SK-N-SH (cell line): ENCODE measurements around the gene C6orf118. TPM values are rescaled to one million over a fixed set of nuclear protein-coding genes. Genes with fewer than 3 reads are reported as not detected.

Experiments
- CTCF ChIA-PET: fragments of 300-600, 350-600 bp; formaldehyde crosslinking; extraction: SDS; loops from one replicate; lab custom pipeline; 2021; lab: Yijun Ruan, JAX
- POLR2A ChIA-PET: fragments of 350-600 bp; sonication (Branson Sonifier 250); formaldehyde crosslinking; extraction: SDS; loops from one replicate; lab custom pipeline; 2020; ENCODE audit warnings: antibody characterized with exemption, inconsistent platforms; lab: Yijun Ruan, JAX
- DNase-seq: peaks from one replicate; pipeline ENCODE4 v3.0.0; 2012
- H2AFZ ChIP-seq: fragments of 200-600 bp; sonication (generic); 2 replicates; pipeline ENCODE4 v1.8.1; 2016; ENCODE audit warnings: antibody characterized with exemption, mild to moderate bottlenecking, low read depth
- H3F3A ChIP-seq: fragments of 200-600 bp; sonication (generic); replicated peaks from 2 replicates; pipeline ENCODE3; 2016; ENCODE audit warnings: antibody characterized with exemption, mild to moderate bottlenecking; ENCODE audit not compliant: insufficient read depth
- H3K27ac ChIP-seq, 2 experiments: fragments of 200-500 bp in 1 of 2; fragments of 200-600 bp in 1 of 2; sonication (Bioruptor generic) in 1 of 2; sonication (generic), shearing (Covaris generic) in 1 of 2; 2 replicates each; pipeline versions ENCODE4 v1.5.1 to v1.6.1; 2014 to 2016; ENCODE audit warnings: low read depth in 2 of 2, inconsistent platforms in 1 of 2, low read length in 1 of 2, mild to moderate bottlenecking in 1 of 2, mixed read lengths in 1 of 2
- H3K27me3 ChIP-seq: fragments of 200-600 bp; sonication (generic), shearing (Covaris generic); 2 replicates; pipeline ENCODE4 v1.6.1; 2016; ENCODE audit warnings: mixed run types; ENCODE audit not compliant: insufficient read depth
- H3K36me3 ChIP-seq, 2 experiments: fragments of 200-500 bp in 1 of 2; fragments of 200-600 bp in 1 of 2; sonication (Bioruptor generic) in 1 of 2; sonication (generic) in 1 of 2; replicated peaks in 1 of 2; 2 replicates each; pipeline versions ENCODE3 to v1.5.1; 2014 to 2016; ENCODE audit warnings: low read length in 1 of 2, mild to moderate bottlenecking in 1 of 2; ENCODE audit not compliant: insufficient read depth in 2 of 2, control insufficient read depth in 1 of 2
- H3K4me1 ChIP-seq, 2 experiments: fragments of 200-500 bp in 1 of 2; fragments of 200-600 bp in 1 of 2; sonication (Bioruptor generic) in 1 of 2; sonication (generic), shearing (Covaris generic) in 1 of 2; 2 replicates each; pipeline versions ENCODE4 v1.5.1 to v1.6.1; 2014 to 2016; ENCODE audit warnings: low read depth in 1 of 2, low read length in 1 of 2, mixed run types in 1 of 2; ENCODE audit not compliant: insufficient read depth in 2 of 2, control insufficient read depth in 1 of 2
- H3K4me2 ChIP-seq: fragments of 200-600 bp; sonication (generic), shearing (Covaris generic); 2 replicates; pipeline ENCODE4 v1.6.1; 2017; ENCODE audit warnings: mixed run types
- H3K4me3 ChIP-seq, 2 experiments: fragments of 200-500 bp in 1 of 2; fragments of 200-600 bp in 1 of 2; sonication (Bioruptor generic) in 1 of 2; sonication (generic), shearing (Covaris generic) in 1 of 2; 2 replicates each; pipeline versions ENCODE4 v1.5.1 to v1.8.1; 2014 to 2016; ENCODE audit warnings: low read depth in 2 of 2, inconsistent platforms in 1 of 2, low read length in 1 of 2, mild to moderate bottlenecking in 1 of 2, mixed read lengths in 1 of 2, moderate library complexity in 1 of 2
- H3K79me2 ChIP-seq: fragments of 200-600 bp; sonication (generic); 2 replicates; pipeline ENCODE4 v1.8.1; 2017; ENCODE audit warnings: mild to moderate bottlenecking; ENCODE audit not compliant: insufficient read depth
- H3K9ac ChIP-seq: fragments of 200-600 bp; sonication (generic); 2 replicates; pipeline ENCODE4 v1.6.1; 2017; ENCODE audit warnings: mixed run types
- H3K9me2 ChIP-seq: fragments of 200-600 bp; sonication (generic); 2 replicates; pipeline ENCODE4 v1.6.1; 2017; ENCODE audit warnings: mixed run types
- H3K9me3 ChIP-seq: fragments of 200-600 bp; sonication (generic); 2 replicates; pipeline ENCODE4 v1.6.1; 2017; ENCODE audit warnings: mixed run types, mild to moderate bottlenecking, moderate library complexity
- H4K20me1 ChIP-seq: fragments of 200-600 bp; sonication (generic); 2 replicates; pipeline ENCODE4 v1.6.1; 2017; ENCODE audit warnings: mild to moderate bottlenecking, mixed run types; ENCODE audit not compliant: insufficient read depth
- EP300 ChIP-seq, 2 experiments: IDR thresholded peaks; 2 replicates each; pipeline versions ENCODE4 v1.4.0 to v1.6.1; 2012; ENCODE audit warnings: borderline replicate concordance in 1 of 2, low read depth in 1 of 2, low read length in 1 of 2
- FOSL2 ChIP-seq: IDR thresholded peaks from 2 replicates; pipeline ENCODE4 v1.4.0; 2012; ENCODE audit warnings: low read depth, mild to moderate bottlenecking, moderate library complexity, borderline replicate concordance
- FOXJ3 ChIP-seq: sonication (generic); formaldehyde crosslinking; IDR thresholded peaks from 2 replicates; pipeline ENCODE4 v1.5.1; 2020; ENCODE audit warnings: mild to moderate bottlenecking, missing genetic modification reagents
- FOXM1 ChIP-seq: IDR thresholded peaks from 2 replicates; pipeline ENCODE4 v1.4.0; 2012; ENCODE audit warnings: low read depth, mild to moderate bottlenecking
- GATA2 ChIP-seq: sonication (generic); formaldehyde crosslinking; IDR thresholded peaks from 2 replicates; pipeline ENCODE4 v1.5.0; 2020; ENCODE audit warnings: mild to moderate bottlenecking, missing genetic modification reagents
- MXI1 ChIP-seq: IDR thresholded peaks from 2 replicates; pipeline ENCODE4 v1.6.1; 2012; ENCODE audit warnings: mild to moderate bottlenecking, low read depth, low read length, improper control_type of control experiment
- NFIC ChIP-seq: IDR thresholded peaks from 2 replicates; pipeline ENCODE4 v1.4.0; 2012; ENCODE audit warnings: borderline replicate concordance
- RAD21 ChIP-seq: IDR thresholded peaks from 2 replicates; pipeline ENCODE4 v1.6.1; 2012; ENCODE audit warnings: mild to moderate bottlenecking, low read length
- RXRA ChIP-seq: IDR thresholded peaks from 2 replicates; pipeline ENCODE4 v1.4.0; 2012; ENCODE audit warnings: low read depth, mild to moderate bottlenecking, borderline replicate concordance
- SIN3A ChIP-seq: IDR thresholded peaks from 2 replicates; pipeline ENCODE4 v1.6.1; 2012; ENCODE audit warnings: low read depth, mild to moderate bottlenecking, low read length, moderate library complexity, borderline replicate concordance
- SMC3 ChIP-seq: IDR thresholded peaks from 2 replicates; pipeline ENCODE4 v1.6.1; 2012; ENCODE audit warnings: low read depth, low read length, improper control_type of control experiment
- WGBS: methylation state at CpG from one replicate; pipeline ENCODE4 v1.1.6; 2017; ENCODE audit warnings: low lambda C conversion rate; 5-methylcytosine and 5-hydroxymethylcytosine counted together
- polyA plus RNA-seq, 3 experiments: library from polyadenylated mRNA; depleted of rRNA; stranded (reverse); fragments of >200 nt; gene quantifications; 2 replicates each; pipeline ENCODE4 v1.2.3, GENCODE V29; 2012
- TF ChIP-seq, protein P1 (sequence below): IDR thresholded peaks from 2 replicates; pipeline ENCODE4 v1.4.0; 2012; ENCODE audit warnings: low read depth, borderline replicate concordance
- TF ChIP-seq, protein P2 (sequence below): fragments of 200-600 bp; sonication (generic); IDR thresholded peaks from 2 replicates; pipeline ENCODE4 v1.6.1; 2017; ENCODE audit warnings: antibody characterized with exemption, mild to moderate bottlenecking, moderate library complexity

Gene C6orf118
- polyA plus RNA-seq, 1 of the 3 experiments (the other 2 are of a cell fraction), result not detected

DNA sequence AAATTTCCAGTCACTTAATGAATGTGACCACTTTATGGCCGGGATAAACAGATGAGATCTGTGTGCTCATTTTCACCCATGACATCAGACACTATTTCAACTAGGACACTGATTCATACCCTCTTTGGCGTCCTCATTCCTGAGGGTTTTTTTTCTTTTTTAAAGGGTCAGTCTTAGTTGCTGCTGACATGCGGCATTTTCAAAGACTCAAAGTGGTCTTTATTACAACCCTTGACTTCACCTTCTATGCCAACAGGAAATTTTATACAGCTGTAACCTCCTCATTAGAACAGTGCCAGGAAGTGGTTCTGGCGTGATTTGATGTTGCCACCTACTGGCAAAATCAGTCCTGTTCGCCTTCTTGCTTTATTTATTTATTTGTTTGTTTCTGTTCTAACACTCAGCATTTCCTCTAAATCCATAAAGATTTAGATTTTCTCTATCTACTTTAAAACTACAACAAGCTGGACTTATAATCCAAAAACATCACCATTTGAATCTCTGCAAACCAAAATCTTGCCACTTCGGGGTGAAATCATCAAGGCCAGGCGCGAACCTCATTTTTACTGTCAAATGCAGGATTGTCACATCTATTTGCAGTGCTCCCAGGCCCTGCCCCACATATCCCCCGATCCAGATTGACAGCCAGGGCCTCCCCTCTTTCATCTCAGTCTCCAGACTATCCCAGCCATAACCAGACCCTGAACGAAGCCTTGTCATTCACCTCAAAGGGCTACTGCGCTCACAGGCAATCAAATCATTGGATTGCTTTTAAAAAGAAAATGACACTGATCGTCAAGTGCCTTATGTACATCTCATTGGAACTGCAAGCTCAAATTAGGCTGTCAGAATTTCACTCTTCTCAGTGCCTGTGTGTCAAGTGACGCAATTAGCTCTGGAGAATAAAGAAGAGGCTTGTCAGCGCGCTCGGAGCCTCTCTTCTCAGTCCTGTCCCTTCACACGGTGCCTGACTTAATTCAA is 77.5 kb downstream of the C6orf118 start:
- H3K4me2 ChIP-seq, result no peak overlapping the region
- peak; percentile 37 for DNase-seq
- no peak overlapping the region for H2AFZ ChIP-seq
- 29% methylated on average over 17 of the region's 17 CpGs for WGBS
- H3K36me3 ChIP-seq, result no peaks in the 10 kb centered on the region
- ChIA-PET POLR2A (no interaction called here), CTCF (interaction anchor here (0.6 to 3.6 kb wide), 22 partner anchors 10 to 1798 kb away, joined by 3 to 27 read pairs (median 3); no protein-coding TSS in a partner anchor)
- H3K4me1 ChIP-seq, result no peaks in the 10 kb centered on the region
- no peak overlapping the region for H3K9ac ChIP-seq
- TF ChIP-seq MXI1 (no peak), FOXM1 (no peak), FOXJ3 (no peak), NFIC (no peak), SIN3A (no peak), EP300 (IDR thresholded peaks at IDR 0.05; ENCODE audit: borderline replicate concordance in 1 of 2, low read depth in 1 of 2, low read length in 1 of 2) (no peak), GATA2 (no peak), FOSL2 (no peak), RXRA (no peak), SMC3 (peak; percentile 26; the same call in 1 of the 2 replicates), RAD21 (peak; percentile 81)
- TF ChIP-seq, protein P1, sequence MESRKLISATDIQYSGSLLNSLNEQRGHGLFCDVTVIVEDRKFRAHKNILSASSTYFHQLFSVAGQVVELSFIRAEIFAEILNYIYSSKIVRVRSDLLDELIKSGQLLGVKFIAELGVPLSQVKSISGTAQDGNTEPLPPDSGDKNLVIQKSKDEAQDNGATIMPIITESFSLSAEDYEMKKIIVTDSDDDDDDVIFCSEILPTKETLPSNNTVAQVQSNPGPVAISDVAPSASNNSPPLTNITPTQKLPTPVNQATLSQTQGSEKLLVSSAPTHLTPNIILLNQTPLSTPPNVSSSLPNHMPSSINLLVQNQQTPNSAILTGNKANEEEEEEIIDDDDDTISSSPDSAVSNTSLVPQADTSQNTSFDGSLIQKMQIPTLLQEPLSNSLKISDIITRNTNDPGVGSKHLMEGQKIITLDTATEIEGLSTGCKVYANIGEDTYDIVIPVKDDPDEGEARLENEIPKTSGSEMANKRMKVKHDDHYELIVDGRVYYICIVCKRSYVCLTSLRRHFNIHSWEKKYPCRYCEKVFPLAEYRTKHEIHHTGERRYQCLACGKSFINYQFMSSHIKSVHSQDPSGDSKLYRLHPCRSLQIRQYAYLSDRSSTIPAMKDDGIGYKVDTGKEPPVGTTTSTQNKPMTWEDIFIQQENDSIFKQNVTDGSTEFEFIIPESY, result no peak
- TF ChIP-seq, protein P2, sequence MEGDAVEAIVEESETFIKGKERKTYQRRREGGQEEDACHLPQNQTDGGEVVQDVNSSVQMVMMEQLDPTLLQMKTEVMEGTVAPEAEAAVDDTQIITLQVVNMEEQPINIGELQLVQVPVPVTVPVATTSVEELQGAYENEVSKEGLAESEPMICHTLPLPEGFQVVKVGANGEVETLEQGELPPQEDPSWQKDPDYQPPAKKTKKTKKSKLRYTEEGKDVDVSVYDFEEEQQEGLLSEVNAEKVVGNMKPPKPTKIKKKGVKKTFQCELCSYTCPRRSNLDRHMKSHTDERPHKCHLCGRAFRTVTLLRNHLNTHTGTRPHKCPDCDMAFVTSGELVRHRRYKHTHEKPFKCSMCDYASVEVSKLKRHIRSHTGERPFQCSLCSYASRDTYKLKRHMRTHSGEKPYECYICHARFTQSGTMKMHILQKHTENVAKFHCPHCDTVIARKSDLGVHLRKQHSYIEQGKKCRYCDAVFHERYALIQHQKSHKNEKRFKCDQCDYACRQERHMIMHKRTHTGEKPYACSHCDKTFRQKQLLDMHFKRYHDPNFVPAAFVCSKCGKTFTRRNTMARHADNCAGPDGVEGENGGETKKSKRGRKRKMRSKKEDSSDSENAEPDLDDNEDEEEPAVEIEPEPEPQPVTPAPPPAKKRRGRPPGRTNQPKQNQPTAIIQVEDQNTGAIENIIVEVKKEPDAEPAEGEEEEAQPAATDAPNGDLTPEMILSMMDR, result peak; percentile 14; the same call in 1 of the 2 replicates
- no peaks in the 10 kb centered on the region for H3K27me3 ChIP-seq
- no peaks in the 10 kb centered on the region for H3K9me2 ChIP-seq
- H3K27ac ChIP-seq, result no peak overlapping the region
- H4K20me1 ChIP-seq, result no peaks in the 10 kb centered on the region
- no peaks in the 10 kb centered on the region for H3F3A ChIP-seq
- no peaks in the 10 kb centered on the region for H3K9me3 ChIP-seq
- no peaks in the 10 kb centered on the region for H3K79me2 ChIP-seq
- peak overlapping the region in 1 of 2 experiments; percentile 29; a peak in 1 of 4 replicates for H3K4me3 ChIP-seq
